K562 (cell line): ENCODE measurements around the gene TFF2. TPM values are rescaled to one million over a fixed set of nuclear protein-coding genes. Genes with fewer than 3 reads are reported as not detected.

Experiments
- ATAC-seq: fragments of 200-7000 bp; cut with Tn5 transposase; 3 replicates; pipeline ENCODE4 v1.9.1; 2020; ENCODE audit warnings: moderate library complexity
- BruUV-seq: library from RNA; stranded (reverse); fragments of 400-500 nt; replicated peaks from 2 replicates; lab custom pipeline; 2021; lab: Mats Ljungman, UMichigan
- CTCF ChIA-PET: fragments of 300-600 bp; formaldehyde crosslinking; extraction: SDS; loops from one replicate; lab custom pipeline; 2021; ENCODE audit warnings: low intra/inter-chr PET ratio; lab: Yijun Ruan, JAX
- POLR2A ChIA-PET: fragments of 300-600, 350-650 bp; sonication (Branson Sonifier 250); formaldehyde crosslinking; extraction: SDS; loops from one replicate; lab custom pipeline; 2021; ENCODE audit warnings: antibody characterized with exemption, inconsistent platforms; lab: Yijun Ruan, JAX
- DNase-seq, 4 experiments: peaks; one replicate each; pipeline versions ENCODE4 v3.0.0 to v3.0.0-alpha.2; 2011 to 2018; ENCODE audit warnings: low spot score in 3 of 4, mixed read lengths in 3 of 4; ENCODE audit errors: extremely low read depth in 1 of 4
- FAIRE-seq: peaks from 2 replicates; lab custom pipeline; 2011; peaks lifted over from hg19 to GRCh38; lab: Jason Lieb, UNC
- H2AFZ ChIP-seq: 2 replicates; pipeline ENCODE4 v1.6.0; 2011; ENCODE audit warnings: low read depth, low read length, control low read depth, inconsistent platforms
- H3K27ac ChIP-seq: fragments of 200-600 bp; 3 replicates; pipeline ENCODE4 v1.8.0; 2011; ENCODE audit warnings: low read depth, mild to moderate bottlenecking, control low read depth, inconsistent platforms, low read length, moderate library complexity, mixed read lengths; ENCODE audit errors: extremely low read depth
- H3K27me3 ChIP-seq, 2 experiments: fragments of 300-600 bp in 1 of 2; 2 replicates in 1 of 2; 3 replicates in 1 of 2; pipeline versions ENCODE4 v1.6.0 to v1.8.0; 2011; ENCODE audit warnings: inconsistent platforms in 2 of 2, low read length in 2 of 2, mild to moderate bottlenecking in 1 of 2, mixed read lengths in 1 of 2, moderate library complexity in 1 of 2; ENCODE audit not compliant: control insufficient read depth in 2 of 2, insufficient read depth in 2 of 2
- H3K36me3 ChIP-seq: fragments of 300-600 bp; 3 replicates; pipeline ENCODE4 v1.8.0; 2011; ENCODE audit warnings: mild to moderate bottlenecking, low read length, inconsistent platforms; ENCODE audit not compliant: control insufficient read depth, insufficient read depth
- H3K4me1 ChIP-seq, 2 experiments: fragments of 200-600 bp in 1 of 2; replicated peaks in 1 of 2; 2 replicates in 1 of 2; 3 replicates in 1 of 2; pipeline versions ENCODE4 v1.5.1 to v1.8.0; 2011; ENCODE audit warnings: inconsistent platforms in 2 of 2, low read length in 2 of 2, mild to moderate bottlenecking in 1 of 2, mixed read lengths in 1 of 2, moderate library complexity in 1 of 2; ENCODE audit not compliant: control insufficient read depth in 2 of 2, insufficient read depth in 2 of 2
- H3K4me2 ChIP-seq: 2 replicates; pipeline ENCODE4 v1.6.1; 2011; ENCODE audit warnings: low read length, control low read depth, inconsistent platforms, mixed read lengths; ENCODE audit not compliant: insufficient read depth
- H3K4me3 ChIP-seq: fragments of 200-600 bp; sonication (generic), shearing (Covaris generic); 2 replicates; pipeline ENCODE4 v1.5.1; 2016; ENCODE audit warnings: control low read depth, inconsistent platforms
- H3K79me2 ChIP-seq: fragments of 200-600 bp; 3 replicates; pipeline ENCODE4 v1.8.0; 2011; ENCODE audit warnings: low read length, inconsistent platforms; ENCODE audit not compliant: control insufficient read depth, insufficient read depth
- H3K9ac ChIP-seq, 2 experiments: 2 replicates each; pipeline versions ENCODE4 v1.6.0 to v1.6.1; 2011; ENCODE audit warnings: low read depth in 2 of 2, low read length in 2 of 2, control low read depth in 1 of 2, inconsistent platforms in 1 of 2, mild to moderate bottlenecking in 1 of 2, mixed read lengths in 1 of 2; ENCODE audit not compliant: insufficient read depth in 1 of 2
- H3K9me1 ChIP-seq: one replicate; pipeline ENCODE4 v1.6.0; 2011; ENCODE audit warnings: inconsistent platforms, mild to moderate bottlenecking, low read length, moderate library complexity; ENCODE audit not compliant: control insufficient read depth, insufficient read depth
- H3K9me3 ChIP-seq: replicated peaks from 2 replicates; pipeline ENCODE4 v1.5.1; 2011; ENCODE audit warnings: low read depth, low read length, inconsistent platforms; ENCODE audit not compliant: control insufficient read depth, insufficient read depth
- H4K20me1 ChIP-seq: replicated peaks from 2 replicates; pipeline ENCODE4 v1.6.1; 2011; ENCODE audit warnings: low read length, inconsistent platforms, mixed read lengths; ENCODE audit not compliant: control insufficient read depth, insufficient read depth
- CBX1 ChIP-seq: sonication (generic); IDR thresholded peaks from 2 replicates; pipeline ENCODE4 v1.6.1; 2016; ENCODE audit warnings: antibody characterized with exemption, low read depth, mild to moderate bottlenecking
- CHD4 ChIP-seq: fragments of 200-600 bp; sonication (generic); IDR thresholded peaks from 3 replicates; pipeline ENCODE4 v1.6.1; 2012; ENCODE audit warnings: low read depth, mild to moderate bottlenecking, mixed read lengths, low read length, inconsistent platforms; ENCODE audit not compliant: insufficient read depth, insufficient replicate concordance, poor library complexity, severe bottlenecking
- ETV5 ChIP-seq: sonication (generic); formaldehyde crosslinking; IDR thresholded peaks from 2 replicates; pipeline ENCODE4 v1.4.0; 2020; ENCODE audit warnings: low read depth, mild to moderate bottlenecking, missing genetic modification reagents
- NCOA2 ChIP-seq, 2 experiments: fragments of 450-650 bp; IDR thresholded peaks; 2 replicates each; pipeline ENCODE4 v1.6.1; 2018; ENCODE audit warnings: mild to moderate bottlenecking in 2 of 2, moderate library complexity in 1 of 2; ENCODE audit not compliant: partially characterized antibody in 2 of 2
- NONO ChIP-seq, 2 experiments: fragments of 200-400 bp in 1 of 2; fragments of 450-650 bp in 1 of 2; formaldehyde crosslinking in 1 of 2; IDR thresholded peaks; 2 replicates each; pipeline ENCODE4 v1.6.1; 2017; ENCODE audit warnings: low read depth in 2 of 2, mild to moderate bottlenecking in 2 of 2, moderate library complexity in 2 of 2, low read length in 1 of 2
- POLR2A ChIP-seq: fragments of 450-650 bp; conservative IDR thresholded peaks from 2 replicates; pipeline ENCODE4 v1.6.1; 2016
- TBL1XR1 ChIP-seq, 2 experiments: IDR thresholded peaks; 2 replicates each; pipeline ENCODE4 v1.6.1; 2012; ENCODE audit warnings: improper control_type of control experiment in 2 of 2, low read length in 2 of 2, mild to moderate bottlenecking in 1 of 2
- ZEB2 ChIP-seq: fragments of 450-650 bp; IDR thresholded peaks from 2 replicates; pipeline ENCODE4 v1.6.1; 2016
- ZFP36 ChIP-seq: fragments of 150-350 bp; IDR thresholded peaks from 2 replicates; pipeline ENCODE4 v1.6.1; 2018; ENCODE audit warnings: low read length, low read depth; ENCODE audit not compliant: partially characterized antibody
- ZNF197 ChIP-seq: fragments of 200-800 bp; sonication (Bioruptor generic); IDR thresholded peaks from 2 replicates; pipeline ENCODE4 v1.6.1; 2016; ENCODE audit warnings: low read depth, missing genetic modification characterization, missing compliant biosample characterization
- ZNF589 ChIP-seq: fragments of 200-800 bp; sonication (Bioruptor generic); IDR thresholded peaks from 2 replicates; pipeline ENCODE4 v1.6.1; 2016; ENCODE audit warnings: low read depth, missing genetic modification characterization, missing compliant biosample characterization
- WGBS: fragments of 100-300 bp; shearing (Covaris generic); methylation state at CpG from one replicate; pipeline ENCODE4 v1.1.6; 2016; ENCODE audit warnings: low coverage, mixed read lengths; ENCODE audit not compliant: insufficient coverage; ENCODE audit errors: missing lambda C conversion rate; 5-methylcytosine and 5-hydroxymethylcytosine counted together
- in situ Hi-C: fragments of 300-500 bp; cut with MboI; formaldehyde crosslinking; loops from 4 replicates; pipeline ENCODE4 v1.15.0; 2018; ENCODE audit warnings: inconsistent platforms, mixed read lengths
- intact Hi-C: fragments of 100-400 bp; cut with micrococcal nuclease; formaldehyde crosslinking; loops from 2 replicates; pipeline ENCODE4 v1.14.2; 2022
- polyA plus RNA-seq, 8 experiments: library from polyadenylated mRNA; depleted of rRNA in 4 of 8; stranded (reverse) in 5 of 8; unstranded in 3 of 8; fragments of >200 nt; fragmentation: Nextera tagmentation in 2 of 8; fragmentation: Illumina TruSeq in 1 of 8; extraction: Ambion mirVana in 2 of 8; extraction: Trizol in 1 of 8; gene quantifications; 2 replicates each; pipeline versions ENCODE4 v1.2.1 to v1.2.3, GENCODE V29; 2011 to 2014; ENCODE audit warnings: inconsistent platforms in 1 of 8, missing spikeins in 1 of 8
- total RNA-seq, 7 experiments: library from RNA; depleted of rRNA in 6 of 7; stranded (reverse); fragments of >200 nt in 6 of 7; fragmentation: Illumina TruSeq in 2 of 7; extraction: Trizol in 2 of 7; gene quantifications; 2 replicates each; pipeline versions ENCODE4 v1.2.1 to v1.2.3, GENCODE V29; 2011 to 2021; ENCODE audit warnings: low replicate concordance in 1 of 7
- TF ChIP-seq, protein P1 (sequence below): sonication (generic); formaldehyde crosslinking; IDR thresholded peaks from 2 replicates; pipeline ENCODE4 v1.8.1; 2023; ENCODE audit warnings: mild to moderate bottlenecking, missing genetic modification reagents
- TF ChIP-seq, protein P2 (sequence below): fragments of 150-350 bp; IDR thresholded peaks from 2 replicates; pipeline ENCODE4 v1.6.1; 2014; ENCODE audit warnings: low read depth, mild to moderate bottlenecking, low read length, borderline replicate concordance
- TF ChIP-seq, protein P3 (sequence below): fragments of 250-450 bp; sonication (Bioruptor Pico); IDR thresholded peaks from 2 replicates; pipeline ENCODE4 v1.5.0; 2021; ENCODE audit warnings: mild to moderate bottlenecking, borderline replicate concordance
- TF ChIP-seq, protein P4 (sequence below): fragments of 250-450 bp; sonication (Bioruptor Pico); IDR thresholded peaks from 2 replicates; pipeline ENCODE4 v1.8.0; 2021; ENCODE audit warnings: mild to moderate bottlenecking, moderate library complexity

Gene TFF2
- total and polyA plus RNA-seq, 9 of the 15 experiments (the other 6 are each of a cell fraction or from before 2014, with no cell fraction given) = not detected

DNA sequence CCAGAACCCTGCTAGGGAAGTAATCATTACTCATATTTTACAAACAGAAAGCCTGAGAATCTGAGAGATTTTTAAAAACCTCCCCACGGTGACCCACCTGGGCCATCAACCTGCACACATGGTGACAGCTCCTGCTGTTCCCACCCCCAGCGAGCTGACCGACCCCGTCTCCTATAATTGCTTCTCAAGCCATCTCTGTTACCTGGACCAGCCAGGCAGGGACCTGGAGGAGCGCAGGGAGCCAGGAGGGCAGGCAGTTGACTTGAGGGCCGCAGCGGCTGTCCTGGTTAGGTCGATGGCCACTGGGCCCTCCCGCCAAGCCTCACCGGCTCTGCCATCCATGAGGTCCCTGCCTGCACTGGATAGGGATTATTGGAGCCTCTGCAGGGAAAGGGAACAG lies 7.7 kb downstream of the TFF2 start:
- Histone ChIP-seq H3K9me1 (no peaks in the 10 kb centered on the region), H3K27ac (no peak overlapping the region), H3K36me3 (no peaks in the 10 kb centered on the region), H3K27me3 (peaks cover 31 to 72% of the 10 kb centered on the region in 2 experiments), H3K9me3 (no peaks in the 10 kb centered on the region), H2AFZ (no peak overlapping the region), H3K4me1 (peaks cover 0 to 8% of the 10 kb centered on the region in 2 experiments; a peak in 1 of 5 replicates), H3K4me2 (no peak overlapping the region), H3K9ac (no peak overlapping the region), H4K20me1 (no peaks in the 10 kb centered on the region), H3K79me2 (no peaks in the 10 kb centered on the region), H3K4me3 (no peak overlapping the region)
- ATAC-seq = no peak
- intact Hi-C loops (no loop called here), in situ Hi-C loops (no loop called here)
- ChIA-PET POLR2A (no interaction called here), CTCF (no interaction called here)
- FAIRE-seq = no peak
- 0% methylated on average over 10 of the region's 10 CpGs for WGBS
- BruUV-seq = no TSS peak
- no peak for DNase-seq
- TF ChIP-seq ETV5 = no peak
- TF ChIP-seq TBL1XR1 (IDR thresholded peaks at IDR 0.05; ENCODE audit: low read length in 2 of 2) = no peak
- no peak for TF ChIP-seq CBX1
- no peak for TF ChIP-seq ZEB2
- TF ChIP-seq ZFP36 = no peak
- TF ChIP-seq ZNF589 (CRISPR knock-in tag) = no peak
- TF ChIP-seq, protein P1, sequence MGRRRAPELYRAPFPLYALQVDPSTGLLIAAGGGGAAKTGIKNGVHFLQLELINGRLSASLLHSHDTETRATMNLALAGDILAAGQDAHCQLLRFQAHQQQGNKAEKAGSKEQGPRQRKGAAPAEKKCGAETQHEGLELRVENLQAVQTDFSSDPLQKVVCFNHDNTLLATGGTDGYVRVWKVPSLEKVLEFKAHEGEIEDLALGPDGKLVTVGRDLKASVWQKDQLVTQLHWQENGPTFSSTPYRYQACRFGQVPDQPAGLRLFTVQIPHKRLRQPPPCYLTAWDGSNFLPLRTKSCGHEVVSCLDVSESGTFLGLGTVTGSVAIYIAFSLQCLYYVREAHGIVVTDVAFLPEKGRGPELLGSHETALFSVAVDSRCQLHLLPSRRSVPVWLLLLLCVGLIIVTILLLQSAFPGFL (CRISPR knock-in tag) = no peak
- TF ChIP-seq CHD4 = no peak
- TF ChIP-seq, protein P2, sequence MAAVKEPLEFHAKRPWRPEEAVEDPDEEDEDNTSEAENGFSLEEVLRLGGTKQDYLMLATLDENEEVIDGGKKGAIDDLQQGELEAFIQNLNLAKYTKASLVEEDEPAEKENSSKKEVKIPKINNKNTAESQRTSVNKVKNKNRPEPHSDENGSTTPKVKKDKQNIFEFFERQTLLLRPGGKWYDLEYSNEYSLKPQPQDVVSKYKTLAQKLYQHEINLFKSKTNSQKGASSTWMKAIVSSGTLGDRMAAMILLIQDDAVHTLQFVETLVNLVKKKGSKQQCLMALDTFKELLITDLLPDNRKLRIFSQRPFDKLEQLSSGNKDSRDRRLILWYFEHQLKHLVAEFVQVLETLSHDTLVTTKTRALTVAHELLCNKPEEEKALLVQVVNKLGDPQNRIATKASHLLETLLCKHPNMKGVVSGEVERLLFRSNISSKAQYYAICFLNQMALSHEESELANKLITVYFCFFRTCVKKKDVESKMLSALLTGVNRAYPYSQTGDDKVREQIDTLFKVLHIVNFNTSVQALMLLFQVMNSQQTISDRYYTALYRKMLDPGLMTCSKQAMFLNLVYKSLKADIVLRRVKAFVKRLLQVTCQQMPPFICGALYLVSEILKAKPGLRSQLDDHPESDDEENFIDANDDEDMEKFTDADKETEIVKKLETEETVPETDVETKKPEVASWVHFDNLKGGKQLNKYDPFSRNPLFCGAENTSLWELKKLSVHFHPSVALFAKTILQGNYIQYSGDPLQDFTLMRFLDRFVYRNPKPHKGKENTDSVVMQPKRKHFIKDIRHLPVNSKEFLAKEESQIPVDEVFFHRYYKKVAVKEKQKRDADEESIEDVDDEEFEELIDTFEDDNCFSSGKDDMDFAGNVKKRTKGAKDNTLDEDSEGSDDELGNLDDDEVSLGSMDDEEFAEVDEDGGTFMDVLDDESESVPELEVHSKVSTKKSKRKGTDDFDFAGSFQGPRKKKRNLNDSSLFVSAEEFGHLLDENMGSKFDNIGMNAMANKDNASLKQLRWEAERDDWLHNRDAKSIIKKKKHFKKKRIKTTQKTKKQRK = no peak
- no peak for TF ChIP-seq POLR2A
- TF ChIP-seq, protein P3, sequence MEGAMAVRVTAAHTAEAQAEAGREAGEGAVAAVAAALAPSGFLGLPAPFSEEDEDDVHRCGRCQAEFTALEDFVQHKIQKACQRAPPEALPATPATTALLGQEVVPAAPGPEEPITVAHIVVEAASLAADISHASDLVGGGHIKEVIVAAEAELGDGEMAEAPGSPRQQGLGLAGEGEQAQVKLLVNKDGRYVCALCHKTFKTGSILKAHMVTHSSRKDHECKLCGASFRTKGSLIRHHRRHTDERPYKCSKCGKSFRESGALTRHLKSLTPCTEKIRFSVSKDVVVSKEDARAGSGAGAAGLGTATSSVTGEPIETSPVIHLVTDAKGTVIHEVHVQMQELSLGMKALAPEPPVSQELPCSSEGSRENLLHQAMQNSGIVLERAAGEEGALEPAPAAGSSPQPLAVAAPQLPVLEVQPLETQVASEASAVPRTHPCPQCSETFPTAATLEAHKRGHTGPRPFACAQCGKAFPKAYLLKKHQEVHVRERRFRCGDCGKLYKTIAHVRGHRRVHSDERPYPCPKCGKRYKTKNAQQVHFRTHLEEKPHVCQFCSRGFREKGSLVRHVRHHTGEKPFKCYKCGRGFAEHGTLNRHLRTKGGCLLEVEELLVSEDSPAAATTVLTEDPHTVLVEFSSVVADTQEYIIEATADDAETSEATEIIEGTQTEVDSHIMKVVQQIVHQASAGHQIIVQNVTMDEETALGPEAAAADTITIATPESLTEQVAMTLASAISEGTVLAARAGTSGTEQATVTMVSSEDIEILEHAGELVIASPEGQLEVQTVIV (CRISPR knock-in tag) = no peak
- TF ChIP-seq NCOA2 (IDR thresholded peaks at IDR 0.05; ENCODE audit: partially characterized antibody in 2 of 2) = no peak
- TF ChIP-seq, protein P4, sequence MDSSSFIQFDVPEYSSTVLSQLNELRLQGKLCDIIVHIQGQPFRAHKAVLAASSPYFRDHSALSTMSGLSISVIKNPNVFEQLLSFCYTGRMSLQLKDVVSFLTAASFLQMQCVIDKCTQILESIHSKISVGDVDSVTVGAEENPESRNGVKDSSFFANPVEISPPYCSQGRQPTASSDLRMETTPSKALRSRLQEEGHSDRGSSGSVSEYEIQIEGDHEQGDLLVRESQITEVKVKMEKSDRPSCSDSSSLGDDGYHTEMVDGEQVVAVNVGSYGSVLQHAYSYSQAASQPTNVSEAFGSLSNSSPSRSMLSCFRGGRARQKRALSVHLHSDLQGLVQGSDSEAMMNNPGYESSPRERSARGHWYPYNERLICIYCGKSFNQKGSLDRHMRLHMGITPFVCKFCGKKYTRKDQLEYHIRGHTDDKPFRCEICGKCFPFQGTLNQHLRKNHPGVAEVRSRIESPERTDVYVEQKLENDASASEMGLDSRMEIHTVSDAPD (CRISPR knock-in tag) = no peak
- TF ChIP-seq ZNF197 (CRISPR knock-in tag) = no peak
- TF ChIP-seq NONO (IDR thresholded peaks at IDR 0.05; ENCODE audit: low read depth in 2 of 2, low read length in 1 of 2) = no peak
